Fibroblast of lung (primary cell): ENCODE results near the gene HPGDS.

Experiments
- CTCF ChIP-seq, 2 donors: IDR thresholded peaks in 1 of 2; conservative IDR thresholded peaks in 1 of 2; 1 replicate in 1 of 2; 2 replicates in 1 of 2; pipeline ENCODE4 v1.5.1; 2011 to 2012; ENCODE audit warnings: low read length in 2 of 2, control low read depth in 1 of 2, inconsistent platforms in 1 of 2, low read depth in 1 of 2, mild to moderate bottlenecking in 1 of 2
- EZH2 ChIP-seq: IDR thresholded peaks from 2 replicates; pipeline ENCODE4 v1.5.1; 2012; ENCODE audit warnings: low read length, control low read depth, mild to moderate bottlenecking; ENCODE audit errors: missing control alignments

DNA sequence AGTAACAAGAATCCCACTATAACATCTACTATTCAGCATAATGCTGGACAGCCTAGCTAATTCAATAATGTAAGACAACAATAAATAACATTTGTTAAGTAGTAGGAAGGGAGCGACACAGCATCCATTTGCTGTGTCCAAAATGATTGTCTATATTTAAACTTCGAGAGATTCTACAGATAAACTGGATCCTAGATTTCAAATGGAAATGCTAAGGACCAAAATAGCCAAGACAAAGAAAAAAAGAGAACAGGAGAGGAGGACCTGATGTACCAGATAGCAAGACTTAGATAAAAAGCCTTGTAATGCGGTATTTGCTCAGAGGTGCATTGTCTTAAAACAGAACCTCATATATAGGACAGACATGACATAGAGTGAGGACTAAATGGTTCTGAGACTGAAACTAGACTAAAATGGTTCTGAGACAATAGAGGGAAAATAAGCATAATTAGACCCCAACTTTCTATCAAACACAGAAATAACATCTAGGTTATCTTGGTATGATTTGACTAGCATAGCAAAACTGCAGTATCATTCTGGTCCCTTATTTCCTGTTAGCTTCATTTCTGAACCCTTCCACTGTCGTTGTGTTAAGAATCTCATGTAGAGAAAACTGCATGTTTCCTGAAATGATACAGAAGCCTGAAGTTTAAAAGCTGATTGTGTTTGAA, 3.8 kb downstream of the HPGDS start:
- TF ChIP-seq CTCF (conservative IDR thresholded peaks at IDR 0.05 in 1 of 2, IDR thresholded peaks at IDR 0.05 in 1 of 2; ENCODE audit: low read depth in 1 of 2, low read length in 2 of 2) = no peak
- TF ChIP-seq EZH2 = no peak
